Retinal pigment epithelial cell (primary cell): Measurements from ENCODE around the gene MAX.

Experiments used
- DNase-seq: peaks from one replicate; pipeline ENCODE4 v3.0.0-alpha.2; 2010; ENCODE audit warnings: low read depth
- H3K4me3 ChIP-seq: 2 replicates; pipeline ENCODE4 v1.5.1; 2011; ENCODE audit warnings: mild to moderate bottlenecking, low read length, control low read depth, moderate library complexity
- TF ChIP-seq, protein P1 (sequence below): conservative IDR thresholded peaks from 2 replicates; pipeline ENCODE4 v1.5.1; 2011; ENCODE audit warnings: low read depth, low read length, control low read depth, inconsistent platforms

MAX gene

GRCh38 chr14:65104791-65105190 lies 2.5 kb upstream of the MAX start:
- no peak for DNase-seq
- no peak overlapping the region for H3K4me3 ChIP-seq
- TF ChIP-seq, protein P1, sequence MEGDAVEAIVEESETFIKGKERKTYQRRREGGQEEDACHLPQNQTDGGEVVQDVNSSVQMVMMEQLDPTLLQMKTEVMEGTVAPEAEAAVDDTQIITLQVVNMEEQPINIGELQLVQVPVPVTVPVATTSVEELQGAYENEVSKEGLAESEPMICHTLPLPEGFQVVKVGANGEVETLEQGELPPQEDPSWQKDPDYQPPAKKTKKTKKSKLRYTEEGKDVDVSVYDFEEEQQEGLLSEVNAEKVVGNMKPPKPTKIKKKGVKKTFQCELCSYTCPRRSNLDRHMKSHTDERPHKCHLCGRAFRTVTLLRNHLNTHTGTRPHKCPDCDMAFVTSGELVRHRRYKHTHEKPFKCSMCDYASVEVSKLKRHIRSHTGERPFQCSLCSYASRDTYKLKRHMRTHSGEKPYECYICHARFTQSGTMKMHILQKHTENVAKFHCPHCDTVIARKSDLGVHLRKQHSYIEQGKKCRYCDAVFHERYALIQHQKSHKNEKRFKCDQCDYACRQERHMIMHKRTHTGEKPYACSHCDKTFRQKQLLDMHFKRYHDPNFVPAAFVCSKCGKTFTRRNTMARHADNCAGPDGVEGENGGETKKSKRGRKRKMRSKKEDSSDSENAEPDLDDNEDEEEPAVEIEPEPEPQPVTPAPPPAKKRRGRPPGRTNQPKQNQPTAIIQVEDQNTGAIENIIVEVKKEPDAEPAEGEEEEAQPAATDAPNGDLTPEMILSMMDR: no peak

- no peak for DNase-seq
- peak overlapping the region; percentile 80 for H3K4me3 ChIP-seq
- TF ChIP-seq, protein P1: no peak
These were observed 938 bp upstream of the MAX start for GRCh38 chr14:65103150-65103760.

DNA sequence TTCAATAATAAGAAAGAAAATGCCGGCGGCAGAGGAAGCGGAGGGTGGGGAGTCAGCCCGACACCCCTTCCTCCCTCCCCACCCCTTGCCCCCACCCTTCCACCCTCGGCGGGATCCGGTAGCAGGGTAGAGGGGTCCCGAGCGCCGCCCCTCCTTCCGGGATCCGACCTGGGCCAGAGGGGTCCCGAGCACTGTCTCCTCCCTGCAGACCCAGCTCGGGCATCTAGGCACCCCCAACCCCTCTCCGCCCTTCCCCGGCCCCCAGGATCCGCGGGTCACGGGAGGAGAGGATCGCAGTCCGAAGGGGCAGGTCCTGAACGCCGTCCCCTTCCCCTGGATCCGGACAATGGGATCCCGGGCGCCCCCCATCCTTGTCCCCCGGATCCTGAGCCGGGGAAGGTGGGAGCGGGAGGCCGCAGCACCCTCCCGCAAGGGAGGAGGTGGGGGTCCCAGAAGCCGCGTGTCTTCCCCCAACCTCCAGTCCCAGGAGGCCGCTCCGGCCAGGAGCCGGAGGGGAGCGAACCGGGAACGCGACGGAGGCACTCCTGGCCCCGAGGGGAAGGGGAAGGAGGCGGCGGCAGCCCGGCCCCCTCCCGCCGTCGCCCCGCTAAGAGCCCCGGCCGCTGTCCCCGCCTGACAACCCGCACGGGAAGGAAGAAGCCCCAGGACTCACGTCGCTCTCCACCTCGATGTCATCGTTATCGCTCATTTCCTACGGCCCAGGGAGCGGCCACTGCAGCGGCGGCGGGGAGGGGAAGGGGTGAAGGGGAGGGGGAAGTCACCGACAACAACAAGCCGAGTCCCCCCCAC lies 481 bp downstream of the MAX start:
- no peak for DNase-seq
- TF ChIP-seq, protein P1: no peak
- H3K4me3 ChIP-seq: peak overlapping the region; percentile 82

DNA sequence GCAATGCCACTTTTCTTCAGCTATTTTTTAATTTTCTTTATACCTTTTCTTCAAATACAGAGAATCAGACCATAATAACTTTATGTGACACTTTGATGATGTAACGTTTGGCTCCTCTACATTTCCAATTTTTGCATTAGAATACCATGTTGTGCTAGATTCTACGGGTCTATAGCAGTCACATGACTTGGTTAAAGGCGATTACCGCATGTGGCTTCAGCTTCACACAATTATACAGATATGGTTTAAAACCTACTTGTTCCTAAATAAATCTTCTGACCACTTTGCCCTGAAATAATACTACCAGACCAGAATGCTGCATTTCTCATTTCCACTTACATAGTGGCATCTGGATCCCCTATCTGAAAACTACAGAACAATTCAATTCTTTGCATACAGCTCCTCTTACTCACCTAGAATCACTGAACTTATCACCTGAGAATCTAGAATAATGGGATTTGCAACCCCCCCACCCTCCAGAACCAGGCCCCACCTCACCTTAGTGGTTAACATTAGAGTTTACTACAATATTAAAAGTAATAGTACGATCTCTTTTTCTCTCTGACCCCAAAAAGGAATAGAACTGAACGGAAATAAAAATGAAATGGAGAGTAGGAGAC lies 1.3 kb downstream of the MAX start:
- H3K4me3 ChIP-seq: peak overlapping the region; percentile 82
- no peak for DNase-seq
- TF ChIP-seq, protein P1: no peak

DNA sequence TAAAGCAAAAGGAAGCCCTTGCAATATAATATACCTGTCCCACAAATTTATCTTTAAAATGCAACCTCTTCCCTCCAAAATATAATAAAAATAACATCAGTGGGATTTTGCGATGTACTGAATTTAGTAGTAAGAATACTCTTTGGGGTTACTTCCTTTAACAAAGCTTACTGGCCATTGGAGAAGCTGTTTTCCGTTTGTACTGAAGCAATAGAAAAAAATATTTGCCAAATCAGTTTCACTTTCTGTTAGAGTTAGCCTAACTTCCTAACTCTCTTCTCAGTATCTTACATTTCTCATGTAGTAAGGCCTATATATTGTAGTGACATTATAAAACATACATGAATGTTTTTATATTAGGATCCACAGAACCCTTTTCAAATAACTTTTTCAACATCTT lies 3.7 kb downstream of the MAX start:
- H3K4me3 ChIP-seq: no peak overlapping the region
- TF ChIP-seq, protein P1: no peak
- DNase-seq: no peak

- DNase-seq: no peak
- H3K4me3 ChIP-seq: no peak overlapping the region
- TF ChIP-seq, protein P1: no peak
These were observed 5.8 kb downstream of the MAX start for GRCh38 chr14:65096323-65097089.
